ENCODE measurements around the gene UGT1A8. TPM values are rescaled to one million over a fixed set of nuclear protein-coding genes. Genes with fewer than 3 reads are reported as not detected.

Gene UGT1A8
- total RNA-seq, 1 donor from 2014 or later: 4.4 TPM

DNA sequence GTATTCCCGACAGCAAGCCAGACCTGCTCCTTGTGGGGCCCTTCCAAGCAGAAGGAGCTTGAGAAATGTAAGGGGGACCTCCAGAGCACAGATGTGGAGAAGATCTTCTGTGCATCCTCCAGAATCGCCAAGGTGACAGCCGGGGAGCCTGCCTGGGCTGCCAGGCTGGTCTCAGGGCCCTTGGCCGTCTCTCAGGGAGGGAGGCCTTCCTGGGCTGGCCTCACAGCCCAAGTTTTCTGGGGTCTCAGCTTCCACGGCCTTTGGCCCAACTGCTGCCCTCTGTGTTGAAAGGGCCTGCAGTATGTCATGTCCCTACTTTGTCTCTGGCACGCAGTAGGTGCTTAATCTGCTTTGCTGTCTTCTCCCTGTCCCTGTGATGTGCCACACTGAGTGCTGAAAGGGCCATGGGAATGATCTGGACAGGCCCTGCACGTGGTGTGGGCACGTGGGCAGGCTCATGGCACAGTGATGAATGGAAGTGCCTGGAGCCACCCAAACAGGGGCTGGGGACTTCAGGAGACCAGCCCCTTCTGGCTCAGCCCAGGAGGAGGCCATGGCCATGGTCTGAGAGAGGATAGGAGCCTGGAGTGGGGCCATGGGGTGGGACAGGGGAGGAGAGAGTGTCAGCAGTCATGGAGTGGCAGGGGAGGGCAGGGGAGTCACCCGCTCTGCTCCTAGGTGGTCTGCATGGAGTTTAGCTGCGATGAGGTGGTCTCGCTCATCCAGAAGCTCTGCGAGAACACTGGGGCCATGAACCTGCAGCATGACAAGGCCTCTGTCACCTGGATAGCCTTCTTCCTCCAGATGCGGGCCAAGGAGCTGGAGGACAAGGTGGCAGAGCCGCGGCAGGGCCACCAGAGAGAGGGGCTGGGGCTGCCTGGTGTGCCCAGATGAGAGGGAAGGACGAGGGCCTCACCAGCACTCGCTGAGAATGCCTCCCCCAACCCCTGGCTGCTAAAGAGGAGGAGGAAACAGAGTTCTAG lies 201.5 kb downstream of the UGT1A8 start:
- no peak for DNase-seq (ENCODE audit: low spot score)

GRCh38 chr2:233819884-233820773 lies 202.7 kb downstream of the UGT1A8 start:
- DNase-seq (ENCODE audit: low spot score): no peak

DNA sequence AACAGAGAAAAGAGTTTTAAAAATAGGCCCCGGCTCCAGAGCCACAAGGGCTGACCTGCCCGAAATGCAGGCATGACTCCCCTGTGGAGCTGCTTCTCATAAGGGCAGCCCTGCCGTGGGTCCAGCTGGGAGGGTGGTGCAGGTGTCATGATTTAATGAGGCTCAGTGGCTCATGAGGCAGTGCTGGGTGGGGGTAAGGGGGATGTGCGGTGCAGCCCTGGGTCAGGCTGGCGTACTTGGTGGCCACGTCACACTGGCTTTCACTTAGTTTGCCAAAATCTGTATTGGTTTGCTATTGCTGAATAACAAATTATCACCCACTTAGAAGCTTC lies 203.3 kb downstream of the UGT1A8 start:
- DNase-seq (ENCODE audit: low spot score): no peak

- DNase-seq (ENCODE audit: low spot score): no peak
These were observed 203.8 kb downstream of the UGT1A8 start for GRCh38 chr2:233821196-233821595.

DNA sequence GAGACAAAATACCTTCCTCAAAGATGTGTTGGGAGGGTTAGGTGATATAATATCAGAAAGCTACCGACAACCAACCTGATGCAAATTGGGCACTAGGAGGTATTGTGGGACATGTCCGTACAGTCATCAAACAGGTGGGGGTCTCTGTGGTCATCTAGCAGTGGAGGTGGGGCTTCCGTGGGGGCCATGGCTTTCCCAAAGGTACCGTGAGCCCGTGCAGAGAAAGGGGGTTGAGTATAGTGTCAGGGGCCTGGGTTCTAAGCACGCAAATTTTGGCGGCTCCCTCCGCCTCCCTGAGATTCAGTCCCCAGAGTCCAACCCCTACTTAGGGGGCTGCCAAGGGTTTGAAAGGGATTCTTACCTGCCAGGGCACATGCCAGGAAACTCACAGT lies 204.3 kb downstream of the UGT1A8 start:
- DNase-seq (ENCODE audit: low spot score): no peak

DNA sequence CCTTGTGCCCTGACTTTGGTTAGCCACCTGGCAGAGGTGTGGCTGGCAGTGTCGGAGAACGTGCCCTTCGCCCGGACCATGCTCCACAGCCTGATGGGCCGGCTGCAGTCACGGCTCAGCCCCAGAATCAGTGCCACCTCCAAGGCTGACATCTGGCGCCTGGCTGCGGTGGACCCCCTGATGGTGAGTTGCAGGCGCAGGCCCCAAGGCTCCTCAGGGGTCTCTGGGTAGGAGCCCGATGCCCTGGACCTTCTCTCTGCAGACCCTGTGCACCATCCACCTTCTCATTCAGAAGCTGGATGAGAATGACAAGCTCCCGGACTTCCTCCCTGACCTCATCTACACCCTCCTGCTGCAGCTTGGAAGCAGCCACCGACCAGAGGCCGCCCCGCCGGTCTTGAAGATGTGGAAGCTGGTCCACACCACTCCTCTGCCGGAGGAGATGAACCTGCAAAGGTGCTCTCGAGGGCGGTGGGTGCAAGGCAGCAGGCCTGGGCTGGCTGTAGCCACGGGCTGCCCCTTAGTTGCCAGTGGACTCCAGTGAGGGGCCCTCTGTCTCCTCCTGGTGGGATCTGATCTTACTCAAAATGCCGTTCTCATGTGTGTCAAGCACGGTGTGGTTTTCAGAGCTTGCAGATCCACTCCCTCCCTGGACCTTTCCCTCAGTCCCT lies 204.8 kb downstream of the UGT1A8 start:
- DNase-seq (ENCODE audit: low spot score): no peak

Other genes with a start within 250 kb of the UGT1A8 start
- gene USP40, start 50.9 kb upstream of the UGT1A8 start, total RNA-seq: 79.2 TPM
- gene UGT1A10, start 18.8 kb downstream of the UGT1A8 start, total RNA-seq: 3.0 TPM
- gene UGT1A9, start 54.3 kb downstream of the UGT1A8 start, total RNA-seq: 1.5 TPM
- gene UGT1A7, start 64.3 kb downstream of the UGT1A8 start, total RNA-seq: 7.7 TPM
- 134 TPM for gene UGT1A6, start 75.3 kb downstream of the UGT1A8 start, total RNA-seq
- 21.3 TPM for gene UGT1A5, start 95.3 kb downstream of the UGT1A8 start, total RNA-seq
- gene UGT1A4, start 101.1 kb downstream of the UGT1A8 start, total RNA-seq: 23.2 TPM
- 20.8 TPM for gene UGT1A3, start 111.4 kb downstream of the UGT1A8 start, total RNA-seq
- gene UGT1A1, start 142.6 kb downstream of the UGT1A8 start, total RNA-seq: 21.8 TPM
- 9.3 TPM for gene MROH2A, start 160.7 kb downstream of the UGT1A8 start, total RNA-seq
- gene HJURP, start 236.9 kb downstream of the UGT1A8 start, total RNA-seq: 0.31 TPM

Measured in ureter (tissue), 1 donor.